ENCODE results near the gene CCR3. TPM values are rescaled to one million over a fixed set of nuclear protein-coding genes. Genes with fewer than 3 reads are reported as not detected.

CCR3 gene
- total RNA-seq, 1 donor from 2014 or later: not detected

Other genes with a start within 250 kb of the CCR3 start
- 16.1 and 16.3 TPM in 2 replicates for gene FYCO1, start 246.6 kb upstream of the CCR3 start, total RNA-seq
- 0.05 and 0.08 TPM in 2 replicates for gene XCR1, start 215.0 kb upstream of the CCR3 start, total RNA-seq
- 22.6 and 23.2 TPM in 2 replicates for gene CCR1, start 34.1 kb upstream of the CCR3 start, total RNA-seq
- 20.6 and 21.0 TPM in 2 replicates for gene CCR2, start 111.7 kb downstream of the CCR3 start, total RNA-seq
- gene CCR5, start 128.5 kb downstream of the CCR3 start, total RNA-seq: 5.8 TPM in 2 replicates
- gene CCRL2, start 164.8 kb downstream of the CCR3 start, total RNA-seq: 2.2 and 3.9 TPM in 2 replicates
- not detected in 2 replicates for gene LTF, start 222.4 kb downstream of the CCR3 start, total RNA-seq

All from activated T-helper 1 cell treated with anti-CD3 and anti-CD28 coated beads, Interleukin-12 subunit alpha, Interleukin-12 subunit beta, Interleukin-2, Interleukin-4 antibody, amounts not matched to agents 30 ng/mL and 10 ng/mL and 1 ng/mL, durations not matched to agents 14 hours and 24 hours and 36 hours (primary cell).